A673 (cell line): Measurements from ENCODE around the gene CENPF.

Source experiments
- CTCF ChIP-seq: fragments of 300-800, 200-600 bp; sonication (generic); conservative IDR thresholded peaks from 2 replicates; pipeline ENCODE4 v1.5.1; 2017; ENCODE audit warnings: low read depth, mild to moderate bottlenecking, antibody characterized with exemption, low read length, moderate library complexity, mixed read lengths
- EZH2 ChIP-seq: fragments of 200-600 bp; sonication (generic); IDR thresholded peaks from 2 replicates; pipeline ENCODE4 v1.6.1; 2017; ENCODE audit warnings: borderline replicate concordance, low read depth, mild to moderate bottlenecking, mixed read lengths, antibody characterized with exemption, low read length; ENCODE audit not compliant: poor library complexity, severe bottlenecking

GRCh38 chr1:214569357-214570004 is 33.5 kb upstream of the CENPF start:
- no peak for TF ChIP-seq CTCF
- TF ChIP-seq EZH2 = no peak
